C4-2B (cell line): ENCODE measurements around the gene WTIP.

Experiments
- H3K27ac ChIP-seq: fragments of 450-650 bp; 2 replicates; pipeline ENCODE4 v1.5.1; 2017
- ZFX ChIP-seq: fragments of 450-650 bp; IDR thresholded peaks from 2 replicates; pipeline ENCODE4 v1.6.1; 2017
- TF ChIP-seq, protein P1 (sequence below): fragments of 450-650 bp; conservative IDR thresholded peaks from 2 replicates; pipeline ENCODE4 v1.5.1; 2017; ENCODE audit warnings: mild to moderate bottlenecking

WTIP gene

DNA sequence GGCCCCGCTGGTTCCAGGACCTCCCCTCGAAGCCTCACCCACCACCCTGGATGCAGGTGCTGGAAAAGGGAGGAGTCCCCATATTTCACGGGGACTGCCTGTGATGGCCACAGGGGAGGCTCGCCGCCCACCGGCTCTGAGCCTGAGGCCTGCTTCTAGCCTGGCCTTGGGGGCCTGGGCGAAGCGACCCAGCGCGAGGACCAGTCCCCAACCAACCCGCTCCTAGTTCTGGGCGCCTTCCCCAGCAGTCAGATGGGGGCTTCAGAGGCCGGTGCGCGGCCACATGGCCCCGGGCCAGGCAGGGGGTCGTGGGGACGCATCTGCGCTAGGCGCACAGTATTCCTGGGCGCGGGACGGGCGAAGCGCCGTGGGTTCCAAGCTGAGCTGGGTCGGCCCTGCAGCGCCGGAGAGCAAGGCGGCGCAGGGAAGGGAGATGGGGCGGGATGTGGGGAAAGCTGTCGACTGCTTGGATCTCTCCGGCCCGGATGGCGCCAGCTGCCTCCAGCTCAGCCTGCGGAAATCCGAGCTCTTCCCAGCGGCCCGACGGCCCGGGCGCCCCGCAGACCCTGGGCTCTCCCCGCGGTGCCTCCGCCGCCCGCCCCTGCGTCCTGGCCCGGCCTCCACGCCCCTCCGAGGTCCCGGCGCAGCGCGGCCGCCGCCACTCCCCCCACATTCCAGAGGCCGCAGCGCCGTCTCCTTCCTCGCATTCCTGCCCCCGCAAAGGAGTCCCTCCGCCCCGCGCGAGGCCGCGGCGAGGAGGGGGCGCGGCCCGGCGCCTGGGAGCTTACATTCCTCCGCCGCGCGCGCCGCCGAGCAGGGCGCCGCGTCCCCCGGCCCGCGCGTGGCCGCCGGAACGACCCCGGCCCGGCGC is at the start of gene WTIP:
Gene WTIP (plus strand): TSS at position 788 of the 871 bp plus-strand sequence. CDS start 217 bp downstream, outside the sequence.
- no peak within 1 kb of the TSS for H3K27ac ChIP-seq
- TF ChIP-seq ZFX: no peak
- TF ChIP-seq, protein P1, sequence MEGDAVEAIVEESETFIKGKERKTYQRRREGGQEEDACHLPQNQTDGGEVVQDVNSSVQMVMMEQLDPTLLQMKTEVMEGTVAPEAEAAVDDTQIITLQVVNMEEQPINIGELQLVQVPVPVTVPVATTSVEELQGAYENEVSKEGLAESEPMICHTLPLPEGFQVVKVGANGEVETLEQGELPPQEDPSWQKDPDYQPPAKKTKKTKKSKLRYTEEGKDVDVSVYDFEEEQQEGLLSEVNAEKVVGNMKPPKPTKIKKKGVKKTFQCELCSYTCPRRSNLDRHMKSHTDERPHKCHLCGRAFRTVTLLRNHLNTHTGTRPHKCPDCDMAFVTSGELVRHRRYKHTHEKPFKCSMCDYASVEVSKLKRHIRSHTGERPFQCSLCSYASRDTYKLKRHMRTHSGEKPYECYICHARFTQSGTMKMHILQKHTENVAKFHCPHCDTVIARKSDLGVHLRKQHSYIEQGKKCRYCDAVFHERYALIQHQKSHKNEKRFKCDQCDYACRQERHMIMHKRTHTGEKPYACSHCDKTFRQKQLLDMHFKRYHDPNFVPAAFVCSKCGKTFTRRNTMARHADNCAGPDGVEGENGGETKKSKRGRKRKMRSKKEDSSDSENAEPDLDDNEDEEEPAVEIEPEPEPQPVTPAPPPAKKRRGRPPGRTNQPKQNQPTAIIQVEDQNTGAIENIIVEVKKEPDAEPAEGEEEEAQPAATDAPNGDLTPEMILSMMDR: no peak

DNA sequence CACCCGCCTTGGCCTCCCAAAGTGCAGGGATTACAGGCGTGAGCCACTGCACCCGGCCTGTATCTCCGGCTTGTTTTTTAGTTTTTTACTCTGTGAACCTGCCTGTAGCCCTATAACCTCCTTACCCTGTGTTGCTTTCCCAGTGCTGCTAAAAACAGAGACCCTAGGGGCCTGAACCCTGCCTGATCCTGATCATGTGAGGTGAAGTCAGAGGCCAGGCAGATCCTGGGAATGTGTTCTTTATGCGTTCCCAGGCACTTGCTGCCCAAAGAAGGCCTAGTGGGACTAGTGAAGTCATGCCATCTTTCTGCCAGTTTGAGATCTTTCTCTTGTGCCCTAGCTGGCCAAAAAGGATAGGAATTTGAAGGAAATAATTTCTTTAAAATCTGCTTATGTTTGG is 48.8 kb upstream of the WTIP start:
- TF ChIP-seq, protein P1: no peak
- TF ChIP-seq ZFX: no peak
- no peak overlapping the region for H3K27ac ChIP-seq

DNA sequence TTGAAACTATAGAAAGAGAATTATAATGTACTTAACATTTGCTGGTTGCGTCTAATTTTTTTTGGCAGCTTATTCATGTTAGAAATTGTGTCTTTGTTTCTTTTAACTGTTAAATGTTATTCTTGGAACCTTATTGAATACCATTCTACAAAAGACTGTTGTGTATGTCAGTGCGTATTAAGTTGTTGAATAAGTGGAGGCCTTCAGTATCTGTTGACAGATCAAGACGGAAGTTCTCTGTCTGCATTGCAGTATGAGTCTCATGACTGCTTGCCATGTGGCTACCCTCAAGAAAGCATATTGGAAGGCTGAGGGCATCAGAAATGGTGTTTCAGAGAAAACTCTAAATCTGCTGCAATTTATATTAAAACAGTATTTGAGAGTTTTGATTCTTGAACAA is 44.8 kb upstream of the WTIP start:
- TF ChIP-seq, protein P1: no peak
- TF ChIP-seq ZFX: no peak
- H3K27ac ChIP-seq: no peak overlapping the region

DNA sequence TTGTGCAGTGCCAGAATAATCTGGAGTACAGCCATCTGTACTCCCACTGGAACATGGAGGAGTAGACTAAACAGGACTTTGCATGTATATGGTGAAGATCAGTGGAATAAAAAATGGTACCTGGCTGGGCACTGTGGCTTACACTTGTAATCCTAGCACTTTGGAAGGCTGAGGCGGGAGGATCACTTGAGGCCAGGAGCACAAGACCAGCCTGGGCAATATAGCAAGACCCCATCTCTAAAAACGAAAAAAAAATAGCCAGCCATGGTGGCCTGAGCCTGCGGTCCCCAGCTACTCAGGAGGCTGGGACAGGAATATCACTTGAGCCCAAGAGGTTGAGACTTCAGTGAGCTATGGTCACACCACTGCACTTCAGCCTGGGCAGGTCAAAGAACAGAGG is 33.4 kb upstream of the WTIP start:
- H3K27ac ChIP-seq: no peak overlapping the region
- TF ChIP-seq, protein P1: no peak
- no peak for TF ChIP-seq ZFX

DNA sequence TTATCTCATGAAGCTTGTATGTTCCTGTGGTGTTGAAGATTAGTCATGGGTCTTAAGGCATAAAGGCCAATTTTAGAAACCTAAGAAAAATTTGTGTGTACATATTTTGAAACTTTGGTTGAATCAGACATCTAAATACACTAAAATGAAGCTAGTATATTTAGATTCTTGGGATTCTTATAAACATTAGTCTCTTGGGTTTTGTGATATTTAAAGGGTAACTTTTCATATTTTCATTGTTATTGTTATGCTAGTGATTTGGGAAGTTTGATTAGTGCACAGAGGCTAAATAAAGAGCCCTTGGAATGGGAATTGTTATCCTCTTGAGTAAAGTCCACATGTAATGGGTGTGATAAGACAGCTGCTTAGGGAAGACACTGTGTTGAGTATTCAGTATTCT is 28.8 kb upstream of the WTIP start:
- no peak for TF ChIP-seq ZFX
- TF ChIP-seq, protein P1: no peak
- H3K27ac ChIP-seq: no peak overlapping the region

DNA sequence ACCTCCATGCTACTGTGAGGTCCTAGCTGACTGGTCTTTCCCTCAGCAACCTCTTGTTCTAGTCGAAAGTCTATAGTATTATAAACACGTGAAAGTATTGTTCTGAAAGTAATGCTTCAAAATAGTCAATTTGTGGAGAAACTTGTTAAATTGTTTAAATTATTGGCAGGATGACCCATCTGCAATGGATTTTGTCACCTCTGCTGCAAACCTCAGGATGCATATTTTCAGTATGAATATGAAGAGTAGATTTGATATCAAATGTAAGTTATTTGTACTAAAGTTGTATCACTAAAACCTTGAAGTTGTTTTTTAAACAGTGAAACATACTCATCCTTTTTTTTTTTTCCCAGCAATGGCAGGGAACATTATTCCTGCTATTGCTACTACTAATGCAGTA is 27.5 kb upstream of the WTIP start:
- no peak overlapping the region for H3K27ac ChIP-seq
- no peak for TF ChIP-seq ZFX
- TF ChIP-seq, protein P1: no peak

DNA sequence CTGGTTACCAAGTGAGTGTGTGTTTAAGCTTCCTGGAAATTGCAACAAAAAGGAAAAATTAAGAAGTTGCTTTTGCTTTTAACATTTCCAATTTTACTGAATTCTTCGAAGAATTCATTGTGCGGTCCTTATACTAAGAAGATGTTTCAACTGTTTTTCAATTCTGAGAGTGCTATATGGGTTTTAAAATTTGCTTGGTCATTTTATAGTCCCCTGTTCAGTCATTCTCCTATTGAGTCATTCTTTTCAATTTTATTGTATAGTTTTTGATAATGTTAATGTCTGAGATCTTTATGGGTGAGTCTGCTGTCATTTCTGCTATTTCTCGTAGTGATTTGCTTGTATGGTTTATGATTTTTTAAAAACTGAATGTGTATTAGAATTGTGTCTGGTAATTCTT is 26.9 kb upstream of the WTIP start:
- TF ChIP-seq ZFX: no peak
- TF ChIP-seq, protein P1: no peak
- no peak overlapping the region for H3K27ac ChIP-seq

DNA sequence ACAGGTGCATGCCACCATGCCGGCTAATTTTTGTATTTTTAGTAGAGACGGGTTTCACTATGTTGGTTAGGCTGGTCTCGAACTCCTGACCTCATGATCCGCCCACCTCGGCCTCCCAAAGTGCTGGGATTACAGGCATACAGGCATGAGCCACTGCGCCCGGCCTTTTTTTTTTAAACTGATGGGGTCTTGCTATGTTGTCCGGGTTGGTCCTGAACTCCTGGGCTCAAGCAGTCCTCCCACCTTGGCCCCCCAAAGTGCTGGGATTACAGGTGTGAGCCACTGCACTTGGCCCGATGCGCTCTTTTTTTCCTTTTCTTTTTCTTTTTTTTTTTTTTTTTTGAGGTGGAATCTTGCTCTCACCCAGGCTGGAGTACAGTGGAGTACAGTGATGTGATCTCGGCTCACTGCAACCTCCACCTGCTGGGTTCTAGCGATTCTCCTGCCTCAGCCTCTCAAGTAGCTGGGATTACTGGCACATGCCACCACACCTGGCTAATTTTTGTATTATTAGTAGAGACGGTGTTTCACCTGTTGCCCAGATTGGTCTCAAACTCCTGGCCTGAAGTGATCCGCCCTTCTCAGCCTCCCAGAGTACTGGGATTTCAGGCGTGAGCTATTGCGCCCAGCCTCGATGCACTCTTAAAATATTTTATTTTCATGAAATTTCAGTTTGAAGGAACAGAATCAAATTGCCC is 25.6 kb upstream of the WTIP start:
- H3K27ac ChIP-seq: peak overlapping the region; percentile 50; the same call in 1 of the 2 replicates
